H9 (cell line): ENCODE measurements around the gene SAMD14. TPM values are rescaled to one million over a fixed set of nuclear protein-coding genes. Genes with fewer than 3 reads are reported as not detected.

Experiments used
- DNase-seq: peaks from one replicate; pipeline ENCODE4 v3.0.0-alpha.2; 2017
- H2AFZ ChIP-seq: one replicate; pipeline ENCODE4 v1.6.1; 2013; ENCODE audit warnings: mild to moderate bottlenecking, low read length, control low read depth, moderate library complexity
- H2AK5ac ChIP-seq: 2 replicates; pipeline ENCODE4 v1.6.1; 2013; ENCODE audit warnings: low read length, control low read depth, mixed read lengths; ENCODE audit not compliant: insufficient read length
- H2BK120ac ChIP-seq: one replicate; pipeline ENCODE4 v1.6.1; 2013; ENCODE audit warnings: low read depth, mild to moderate bottlenecking, low read length, control low read depth, inconsistent platforms; ENCODE audit not compliant: poor library complexity, severe bottlenecking
- H2BK12ac ChIP-seq: 2 replicates; pipeline ENCODE4 v1.6.1; 2013; ENCODE audit warnings: low read length, control low read depth, mixed read lengths, low read depth; ENCODE audit not compliant: insufficient read length
- H2BK15ac ChIP-seq: 2 replicates; pipeline ENCODE4 v1.6.1; 2013; ENCODE audit warnings: low read depth, low read length, control low read depth
- H2BK20ac ChIP-seq: one replicate; pipeline ENCODE4 v1.6.1; 2013; ENCODE audit warnings: low read depth, mild to moderate bottlenecking, low read length, control low read depth, inconsistent platforms; ENCODE audit not compliant: poor library complexity, severe bottlenecking
- H2BK5ac ChIP-seq: 2 replicates; pipeline ENCODE4 v1.6.1; 2013; ENCODE audit warnings: low read length, control low read depth, mixed read lengths; ENCODE audit not compliant: insufficient read length
- H3K14ac ChIP-seq: 2 replicates; pipeline ENCODE4 v1.6.1; 2013; ENCODE audit warnings: low read length, control low read depth; ENCODE audit not compliant: insufficient read depth
- H3K18ac ChIP-seq: 2 replicates; pipeline ENCODE4 v1.6.1; 2013; ENCODE audit warnings: low read depth, mild to moderate bottlenecking, mixed read lengths, low read length, control low read depth; ENCODE audit not compliant: insufficient read length
- H3K23ac ChIP-seq: 2 replicates; pipeline ENCODE4 v1.6.1; 2013; ENCODE audit warnings: low read length, control low read depth, mixed read lengths, low read depth; ENCODE audit not compliant: insufficient read length
- H3K23me2 ChIP-seq: 2 replicates; pipeline ENCODE4 v1.6.1; 2013; ENCODE audit warnings: low read depth, mild to moderate bottlenecking, mixed read lengths, low read length, control low read depth; ENCODE audit not compliant: insufficient read length, poor library complexity, severe bottlenecking
- H3K27ac ChIP-seq: 2 replicates; pipeline ENCODE4 v1.5.1; 2013; ENCODE audit warnings: low read length, control low read depth, mixed read lengths, low read depth; ENCODE audit not compliant: insufficient read length
- H3K27me3 ChIP-seq: 2 replicates; pipeline ENCODE4 v1.6.1; 2013; ENCODE audit warnings: low read length, control low read depth, inconsistent platforms; ENCODE audit not compliant: insufficient read depth
- H3K4ac ChIP-seq: 2 replicates; pipeline ENCODE4 v1.6.1; 2013; ENCODE audit warnings: low read depth, mild to moderate bottlenecking, control low read depth, inconsistent platforms, low read length, moderate library complexity
- H3K4me1 ChIP-seq: 2 replicates; pipeline ENCODE4 v1.6.1; 2013; ENCODE audit warnings: low read length, control low read depth, inconsistent platforms; ENCODE audit not compliant: insufficient read depth
- H3K4me2 ChIP-seq: 2 replicates; pipeline ENCODE4 v1.6.1; 2013; ENCODE audit warnings: low read length, control low read depth, mixed read lengths; ENCODE audit not compliant: insufficient read length, insufficient read depth
- H3K56ac ChIP-seq: 2 replicates; pipeline ENCODE4 v1.6.1; 2013; ENCODE audit warnings: low read depth, mild to moderate bottlenecking, mixed read lengths, low read length, control low read depth; ENCODE audit not compliant: insufficient read length
- H3K79me1 ChIP-seq: 2 replicates; pipeline ENCODE4 v1.6.1; 2013; ENCODE audit warnings: low read depth, mild to moderate bottlenecking, moderate library complexity, low read length, control low read depth, inconsistent platforms; ENCODE audit not compliant: insufficient read depth, poor library complexity, severe bottlenecking
- H3K79me2 ChIP-seq: 2 replicates; pipeline ENCODE4 v1.6.1; 2013; ENCODE audit warnings: low read length, control low read depth, inconsistent platforms; ENCODE audit not compliant: insufficient read depth
- H3K9ac ChIP-seq: 2 replicates; pipeline ENCODE4 v1.6.1; 2013; ENCODE audit warnings: low read length, control low read depth, mixed read lengths; ENCODE audit not compliant: insufficient read length; ENCODE audit errors: extremely low read depth
- H3K9me3 ChIP-seq: one replicate; pipeline ENCODE4 v1.6.1; 2013; ENCODE audit warnings: low read depth, low read length, inconsistent platforms; ENCODE audit not compliant: control insufficient read depth
- H3T11ph ChIP-seq: one replicate; pipeline ENCODE4 v1.6.1; 2013; ENCODE audit warnings: mild to moderate bottlenecking, low read length, control low read depth, inconsistent platforms
- H4K20me1 ChIP-seq: one replicate; pipeline ENCODE4 v1.6.1; 2013; ENCODE audit not compliant: control insufficient read depth, insufficient read length, insufficient read depth
- H4K5ac ChIP-seq: 2 replicates; pipeline ENCODE4 v1.6.1; 2013; ENCODE audit warnings: low read depth, mild to moderate bottlenecking, mixed read lengths, low read length, control low read depth; ENCODE audit not compliant: insufficient read length
- H4K8ac ChIP-seq: replicated peaks from 2 replicates; pipeline ENCODE4 v1.6.1; 2013; ENCODE audit warnings: low read length, control low read depth, mixed read lengths, low read depth; ENCODE audit not compliant: insufficient read length
- H4K91ac ChIP-seq: 2 replicates; pipeline ENCODE4 v1.6.1; 2013; ENCODE audit warnings: low read depth, mild to moderate bottlenecking, moderate library complexity, mixed read lengths, low read length, control low read depth; ENCODE audit not compliant: insufficient read length
- H3K27ac Mint-ChIP-seq, 3 experiments: 2 replicates in 2 of 3; 3 replicates in 1 of 3; pipeline ENCODE4 v1.8.0; 2020 to 2021; ENCODE audit warnings: mixed read lengths in 3 of 3, mild to moderate bottlenecking in 1 of 3, moderate library complexity in 1 of 3
- H3K27me3 Mint-ChIP-seq: 2 replicates; pipeline ENCODE4 v1.8.0; 2021; ENCODE audit warnings: low read depth, mild to moderate bottlenecking, moderate library complexity, mixed read lengths
- H3K36me3 Mint-ChIP-seq, 3 experiments: 2 replicates in 2 of 3; 3 replicates in 1 of 3; pipeline ENCODE4 v1.8.0; 2020 to 2021; ENCODE audit warnings: low read depth in 3 of 3, mixed read lengths in 3 of 3; ENCODE audit not compliant: insufficient read depth in 1 of 3
- H3K4me1 Mint-ChIP-seq, 2 experiments: 2 replicates each; pipeline ENCODE4 v1.8.0; 2020; ENCODE audit warnings: mixed read lengths in 2 of 2
- H3K4me3 Mint-ChIP-seq, 2 experiments: 2 replicates in 1 of 2; 3 replicates in 1 of 2; pipeline ENCODE4 v1.8.0; 2020 to 2021; ENCODE audit warnings: mild to moderate bottlenecking in 2 of 2, mixed read lengths in 2 of 2, moderate library complexity in 1 of 2
- H3K9me3 Mint-ChIP-seq, 2 experiments: 2 replicates in 1 of 2; 3 replicates in 1 of 2; pipeline ENCODE4 v1.8.0; 2020; ENCODE audit warnings: mild to moderate bottlenecking in 2 of 2, mixed read lengths in 2 of 2, moderate library complexity in 1 of 2
- WGBS: extraction: QIAGEN DNeasy Blood & Tissue Kit; methylation state at CpG from one replicate; pipeline ENCODE4 v1.1.7; 2013; ENCODE audit warnings: missing lambda C conversion rate, low lambda C conversion rate, mixed read lengths; ENCODE audit not compliant: insufficient read length; ENCODE audit errors: extremely low coverage; 5-methylcytosine and 5-hydroxymethylcytosine counted together
- total RNA-seq: library from RNA; stranded (reverse); gene quantifications from 2 replicates; pipeline ENCODE4 v1.2.1, GENCODE V29; 2021
- TF ChIP-seq, protein P1 (sequence below): fragments of 200-600 bp; sonication (generic); conservative IDR thresholded peaks from 3 replicates; pipeline ENCODE4 v1.8.0; 2021; ENCODE audit warnings: antibody characterized with exemption, mild to moderate bottlenecking

The SAMD14 gene
- total RNA-seq, 1 experiment from 2014 or later, result 5.9 TPM

- peaks cover 1% of the 10 kb centered on the region; the same call in 1 of the 2 replicates for H3K27me3 Mint-ChIP-seq
Observed at GRCh38 chr17:50067996-50068395, 62.0 kb downstream of the SAMD14 start.

More at GRCh38 chr17:50067996-50068395, 62.0 kb downstream of the SAMD14 start:
- TF ChIP-seq, protein P1, sequence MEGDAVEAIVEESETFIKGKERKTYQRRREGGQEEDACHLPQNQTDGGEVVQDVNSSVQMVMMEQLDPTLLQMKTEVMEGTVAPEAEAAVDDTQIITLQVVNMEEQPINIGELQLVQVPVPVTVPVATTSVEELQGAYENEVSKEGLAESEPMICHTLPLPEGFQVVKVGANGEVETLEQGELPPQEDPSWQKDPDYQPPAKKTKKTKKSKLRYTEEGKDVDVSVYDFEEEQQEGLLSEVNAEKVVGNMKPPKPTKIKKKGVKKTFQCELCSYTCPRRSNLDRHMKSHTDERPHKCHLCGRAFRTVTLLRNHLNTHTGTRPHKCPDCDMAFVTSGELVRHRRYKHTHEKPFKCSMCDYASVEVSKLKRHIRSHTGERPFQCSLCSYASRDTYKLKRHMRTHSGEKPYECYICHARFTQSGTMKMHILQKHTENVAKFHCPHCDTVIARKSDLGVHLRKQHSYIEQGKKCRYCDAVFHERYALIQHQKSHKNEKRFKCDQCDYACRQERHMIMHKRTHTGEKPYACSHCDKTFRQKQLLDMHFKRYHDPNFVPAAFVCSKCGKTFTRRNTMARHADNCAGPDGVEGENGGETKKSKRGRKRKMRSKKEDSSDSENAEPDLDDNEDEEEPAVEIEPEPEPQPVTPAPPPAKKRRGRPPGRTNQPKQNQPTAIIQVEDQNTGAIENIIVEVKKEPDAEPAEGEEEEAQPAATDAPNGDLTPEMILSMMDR, result no peak
- Mint-ChIP-seq H3K9me3 (peaks cover 0 to 4% of the 10 kb centered on the region in 2 experiments; a peak in 2 of 5 replicates), H3K36me3 (peaks cover 5 to 17% (median 11%) of the 10 kb centered on the region in 3 experiments), H3K4me1 (peaks cover 6 to 10% of the 10 kb centered on the region in 2 experiments; a peak in 3 of 4 replicates), H3K27ac (no peak overlapping the region; a peak in 1 of 7 replicates), H3K4me3 (no peak overlapping the region)
- no peak overlapping the region for H4K8ac ChIP-seq
- no peak for DNase-seq
- H3K27me3 ChIP-seq, result no peaks in the 10 kb centered on the region
- no peak overlapping the region for H3K4me2 ChIP-seq
- no peak overlapping the region for H4K5ac ChIP-seq
- no peak overlapping the region for H3K56ac ChIP-seq
- no peaks in the 10 kb centered on the region for H4K20me1 ChIP-seq
- H3K79me2 ChIP-seq, result no peaks in the 10 kb centered on the region; the same call in 1 of the 2 replicates
- H2BK15ac ChIP-seq, result no peak overlapping the region
- no peak overlapping the region for H3K18ac ChIP-seq
- H3K14ac ChIP-seq, result no peak overlapping the region
- no peaks in the 10 kb centered on the region for H3K4me1 ChIP-seq
- no peak overlapping the region for H3K4ac ChIP-seq
- no peaks in the 10 kb centered on the region for H3K23me2 ChIP-seq
- no CpG with 5 or more reads among the region's 13 CpGs for WGBS
- H3K27ac ChIP-seq, result no peak overlapping the region
- no peak overlapping the region for H3K9ac ChIP-seq
- H3K23ac ChIP-seq, result no peak overlapping the region
- no peak overlapping the region for H2BK120ac ChIP-seq
- H3K9me3 ChIP-seq, result no peaks in the 10 kb centered on the region
- H3T11ph ChIP-seq, result no peak overlapping the region
- no peak overlapping the region for H2BK20ac ChIP-seq
- no peak overlapping the region for H4K91ac ChIP-seq
- H2AK5ac ChIP-seq, result no peak overlapping the region
- H2AFZ ChIP-seq, result no peak overlapping the region
- H3K79me1 ChIP-seq, result no peaks in the 10 kb centered on the region
- no peak overlapping the region for H2BK5ac ChIP-seq
- no peak overlapping the region for H2BK12ac ChIP-seq
